SK-N-SH (cell line): ENCODE data around the gene ROBO3. TPM values are rescaled to one million over a fixed set of nuclear protein-coding genes. Genes with fewer than 3 reads are reported as not detected.

Source experiments
- CTCF ChIA-PET: fragments of 300-600, 350-600 bp; formaldehyde crosslinking; extraction: SDS; loops from one replicate; lab custom pipeline; 2021; lab: Yijun Ruan, JAX
- POLR2A ChIA-PET: fragments of 350-600 bp; sonication (Branson Sonifier 250); formaldehyde crosslinking; extraction: SDS; loops from one replicate; lab custom pipeline; 2020; ENCODE audit warnings: antibody characterized with exemption, inconsistent platforms; lab: Yijun Ruan, JAX
- DNase-seq: peaks from one replicate; pipeline ENCODE4 v3.0.0; 2012
- H2AFZ ChIP-seq: fragments of 200-600 bp; sonication (generic); 2 replicates; pipeline ENCODE4 v1.8.1; 2016; ENCODE audit warnings: antibody characterized with exemption, mild to moderate bottlenecking, low read depth
- H3F3A ChIP-seq: fragments of 200-600 bp; sonication (generic); replicated peaks from 2 replicates; pipeline ENCODE3; 2016; ENCODE audit warnings: antibody characterized with exemption, mild to moderate bottlenecking; ENCODE audit not compliant: insufficient read depth
- H3K27ac ChIP-seq, 2 experiments: fragments of 200-500 bp in 1 of 2; fragments of 200-600 bp in 1 of 2; sonication (Bioruptor generic) in 1 of 2; sonication (generic), shearing (Covaris generic) in 1 of 2; 2 replicates each; pipeline versions ENCODE4 v1.5.1 to v1.6.1; 2014 to 2016; ENCODE audit warnings: low read depth in 2 of 2, inconsistent platforms in 1 of 2, low read length in 1 of 2, mild to moderate bottlenecking in 1 of 2, mixed read lengths in 1 of 2
- H3K27me3 ChIP-seq: fragments of 200-600 bp; sonication (generic), shearing (Covaris generic); 2 replicates; pipeline ENCODE4 v1.6.1; 2016; ENCODE audit warnings: mixed run types; ENCODE audit not compliant: insufficient read depth
- H3K36me3 ChIP-seq, 2 experiments: fragments of 200-500 bp in 1 of 2; fragments of 200-600 bp in 1 of 2; sonication (Bioruptor generic) in 1 of 2; sonication (generic) in 1 of 2; replicated peaks in 1 of 2; 2 replicates each; pipeline versions ENCODE3 to v1.5.1; 2014 to 2016; ENCODE audit warnings: low read length in 1 of 2, mild to moderate bottlenecking in 1 of 2; ENCODE audit not compliant: insufficient read depth in 2 of 2, control insufficient read depth in 1 of 2
- H3K4me1 ChIP-seq, 2 experiments: fragments of 200-500 bp in 1 of 2; fragments of 200-600 bp in 1 of 2; sonication (Bioruptor generic) in 1 of 2; sonication (generic), shearing (Covaris generic) in 1 of 2; 2 replicates each; pipeline versions ENCODE4 v1.5.1 to v1.6.1; 2014 to 2016; ENCODE audit warnings: low read depth in 1 of 2, low read length in 1 of 2, mixed run types in 1 of 2; ENCODE audit not compliant: insufficient read depth in 2 of 2, control insufficient read depth in 1 of 2
- H3K4me2 ChIP-seq: fragments of 200-600 bp; sonication (generic), shearing (Covaris generic); 2 replicates; pipeline ENCODE4 v1.6.1; 2017; ENCODE audit warnings: mixed run types
- H3K4me3 ChIP-seq, 2 experiments: fragments of 200-500 bp in 1 of 2; fragments of 200-600 bp in 1 of 2; sonication (Bioruptor generic) in 1 of 2; sonication (generic), shearing (Covaris generic) in 1 of 2; 2 replicates each; pipeline versions ENCODE4 v1.5.1 to v1.8.1; 2014 to 2016; ENCODE audit warnings: low read depth in 2 of 2, inconsistent platforms in 1 of 2, low read length in 1 of 2, mild to moderate bottlenecking in 1 of 2, mixed read lengths in 1 of 2, moderate library complexity in 1 of 2
- H3K79me2 ChIP-seq: fragments of 200-600 bp; sonication (generic); 2 replicates; pipeline ENCODE4 v1.8.1; 2017; ENCODE audit warnings: mild to moderate bottlenecking; ENCODE audit not compliant: insufficient read depth
- H3K9ac ChIP-seq: fragments of 200-600 bp; sonication (generic); 2 replicates; pipeline ENCODE4 v1.6.1; 2017; ENCODE audit warnings: mixed run types
- H3K9me2 ChIP-seq: fragments of 200-600 bp; sonication (generic); 2 replicates; pipeline ENCODE4 v1.6.1; 2017; ENCODE audit warnings: mixed run types
- H3K9me3 ChIP-seq: fragments of 200-600 bp; sonication (generic); 2 replicates; pipeline ENCODE4 v1.6.1; 2017; ENCODE audit warnings: mixed run types, mild to moderate bottlenecking, moderate library complexity
- H4K20me1 ChIP-seq: fragments of 200-600 bp; sonication (generic); 2 replicates; pipeline ENCODE4 v1.6.1; 2017; ENCODE audit warnings: mild to moderate bottlenecking, mixed run types; ENCODE audit not compliant: insufficient read depth
- CTCF ChIP-seq: fragments of 200-600 bp; sonication (generic); IDR thresholded peaks from 2 replicates; pipeline ENCODE4 v1.6.1; 2017; ENCODE audit warnings: antibody characterized with exemption, mild to moderate bottlenecking, moderate library complexity
- ELF1 ChIP-seq: IDR thresholded peaks from 2 replicates; pipeline ENCODE4 v1.4.0; 2012
- EP300 ChIP-seq, 2 experiments: IDR thresholded peaks; 2 replicates each; pipeline versions ENCODE4 v1.4.0 to v1.6.1; 2012; ENCODE audit warnings: borderline replicate concordance in 1 of 2, low read depth in 1 of 2, low read length in 1 of 2
- FOSL2 ChIP-seq: IDR thresholded peaks from 2 replicates; pipeline ENCODE4 v1.4.0; 2012; ENCODE audit warnings: low read depth, mild to moderate bottlenecking, moderate library complexity, borderline replicate concordance
- JUND ChIP-seq: IDR thresholded peaks from 2 replicates; pipeline ENCODE4 v1.4.0; 2012
- MAX ChIP-seq: IDR thresholded peaks from 2 replicates; pipeline ENCODE4 v1.4.0; 2012; ENCODE audit warnings: low read depth
- MEF2A ChIP-seq: IDR thresholded peaks from 2 replicates; pipeline ENCODE4 v1.4.0; 2012; ENCODE audit warnings: low read depth, borderline replicate concordance
- MXI1 ChIP-seq: IDR thresholded peaks from 2 replicates; pipeline ENCODE4 v1.6.1; 2012; ENCODE audit warnings: mild to moderate bottlenecking, low read depth, low read length, improper control_type of control experiment
- NRF1 ChIP-seq: IDR thresholded peaks from 2 replicates; pipeline ENCODE4 v1.6.1; 2012; ENCODE audit warnings: low read depth, mild to moderate bottlenecking, low read length
- POLR2AphosphoS5 ChIP-seq: IDR thresholded peaks from 2 replicates; pipeline ENCODE4 v1.6.1; 2012; ENCODE audit warnings: low read depth, low read length
- RAD21 ChIP-seq: IDR thresholded peaks from 2 replicates; pipeline ENCODE4 v1.6.1; 2012; ENCODE audit warnings: mild to moderate bottlenecking, low read length
- REST ChIP-seq: IDR thresholded peaks from 2 replicates; pipeline ENCODE4 v1.6.1; 2012; ENCODE audit warnings: mild to moderate bottlenecking, low read depth, low read length, moderate library complexity
- RXRA ChIP-seq: IDR thresholded peaks from 2 replicates; pipeline ENCODE4 v1.4.0; 2012; ENCODE audit warnings: low read depth, mild to moderate bottlenecking, borderline replicate concordance
- SMC3 ChIP-seq: IDR thresholded peaks from 2 replicates; pipeline ENCODE4 v1.6.1; 2012; ENCODE audit warnings: low read depth, low read length, improper control_type of control experiment
- TCF12 ChIP-seq: IDR thresholded peaks from 2 replicates; pipeline ENCODE4 v1.4.0; 2012
- TEAD4 ChIP-seq: IDR thresholded peaks from 2 replicates; pipeline ENCODE4 v1.4.0; 2012; ENCODE audit warnings: mild to moderate bottlenecking, borderline replicate concordance; ENCODE audit not compliant: insufficient read depth
- USF1 ChIP-seq: IDR thresholded peaks from 2 replicates; pipeline ENCODE4 v1.4.0; 2012; ENCODE audit warnings: low read depth, borderline replicate concordance
- USF2 ChIP-seq: fragments of 150-350 bp; IDR thresholded peaks from 2 replicates; pipeline ENCODE4 v1.6.1; 2017; ENCODE audit warnings: antibody characterized with exemption, low read length, low read depth, borderline replicate concordance
- YY1 ChIP-seq: IDR thresholded peaks from 2 replicates; pipeline ENCODE4 v1.4.0; 2012; ENCODE audit warnings: low read depth, mild to moderate bottlenecking
- WGBS: methylation state at CpG from one replicate; pipeline ENCODE4 v1.1.6; 2017; ENCODE audit warnings: low lambda C conversion rate; 5-methylcytosine and 5-hydroxymethylcytosine counted together
- polyA plus RNA-seq, 3 experiments: library from polyadenylated mRNA; depleted of rRNA; stranded (reverse); fragments of >200 nt; gene quantifications; 2 replicates each; pipeline ENCODE4 v1.2.3, GENCODE V29; 2012

ROBO3 gene
- polyA plus RNA-seq, 1 of the 3 experiments (the other 2 are of a cell fraction): 59.8 TPM

- no peak overlapping the region for H3K4me3 ChIP-seq
- TF ChIP-seq CTCF (no peak), POLR2AphosphoS5 (no peak), TCF12 (no peak), MAX (no peak), NRF1 (no peak), RXRA (no peak), MXI1 (no peak), RAD21 (no peak), MEF2A (no peak), TEAD4 (no peak), YY1 (no peak), USF2 (no peak)
- CTCF ChIA-PET: interaction anchor here (1.1 to 4.1 kb wide), 4 partner anchors 14 to 538 kb away, joined by 3 to 23 read pairs (median 7); no protein-coding TSS in a partner anchor
- H3K9ac ChIP-seq: no peak overlapping the region
- H3K79me2 ChIP-seq: no peaks in the 10 kb centered on the region
- H4K20me1 ChIP-seq: no peaks in the 10 kb centered on the region
- 79% methylated on average over 2 of the region's 2 CpGs for WGBS
- peak; percentile 1 for DNase-seq
- H3K27ac ChIP-seq: no peak overlapping the region
- no peak overlapping the region for H2AFZ ChIP-seq
- H3K4me1 ChIP-seq: no peaks in the 10 kb centered on the region
- POLR2A ChIA-PET: no interaction called here
- no peak overlapping the region for H3K4me2 ChIP-seq
- H3K9me2 ChIP-seq: no peaks in the 10 kb centered on the region
- no peaks in the 10 kb centered on the region for H3F3A ChIP-seq
- no peaks in the 10 kb centered on the region for H3K9me3 ChIP-seq
- no peaks in the 10 kb centered on the region for H3K36me3 ChIP-seq
- H3K27me3 ChIP-seq: no peaks in the 10 kb centered on the region
Measured at GRCh38 chr11:124890151-124890550, 24.9 kb downstream of the ROBO3 start.

- H3K4me2 ChIP-seq: no peak overlapping the region
- no peak overlapping the region for H3K27ac ChIP-seq
- H3K36me3 ChIP-seq: no peaks in the 10 kb centered on the region
- H3K27me3 ChIP-seq: no peaks in the 10 kb centered on the region
- H3K4me1 ChIP-seq: no peaks in the 10 kb centered on the region
- H3K9ac ChIP-seq: no peak overlapping the region
- no peaks in the 10 kb centered on the region for H3K9me3 ChIP-seq
- no peaks in the 10 kb centered on the region for H3K79me2 ChIP-seq
- H2AFZ ChIP-seq: no peak overlapping the region
- H4K20me1 ChIP-seq: no peaks in the 10 kb centered on the region
- H3K9me2 ChIP-seq: no peaks in the 10 kb centered on the region
- ChIA-PET CTCF (interaction anchor here (1.1 to 4.1 kb wide), 5 partner anchors 15 to 538 kb away, joined by 3 to 23 read pairs (median 4); no protein-coding TSS in a partner anchor), POLR2A (interaction anchor here (1.1 kb wide), 1 partner anchor 30 kb away, joined by 3 read pairs; no protein-coding TSS in a partner anchor)
- H3F3A ChIP-seq: no peaks in the 10 kb centered on the region
- no peak overlapping the region for H3K4me3 ChIP-seq
- WGBS: 66% methylated on average over 9 of the region's 9 CpGs
- DNase-seq: peak; percentile 6
- TF ChIP-seq MAX (no peak), SMC3 (no peak), NRF1 (no peak), TEAD4 (no peak), USF1 (no peak), EP300 (IDR thresholded peaks at IDR 0.05; ENCODE audit: borderline replicate concordance in 1 of 2, low read depth in 1 of 2, low read length in 1 of 2) (no peak), YY1 (no peak), ELF1 (no peak), POLR2AphosphoS5 (no peak), FOSL2 (no peak), JUND (no peak), MEF2A (no peak), REST (no peak), TCF12 (no peak)
Measured at GRCh38 chr11:124890683-124891372, 25.6 kb downstream of the ROBO3 start.
